Astrocyte (in vitro differentiated cells and primary cell): Measurements from ENCODE around the gene NDUFV1.

Experiments
- CTCF ChIP-seq: IDR thresholded peaks from 2 replicates; pipeline ENCODE4 v1.5.1; 2011; ENCODE audit warnings: low read depth, mild to moderate bottlenecking, inconsistent platforms, low read length, moderate library complexity; ENCODE audit not compliant: insufficient read depth
- EZH2 ChIP-seq: IDR thresholded peaks from 2 replicates; pipeline ENCODE4 v1.6.1; 2012; ENCODE audit warnings: mild to moderate bottlenecking, low read length, inconsistent platforms; ENCODE audit not compliant: insufficient read depth

- TF ChIP-seq CTCF (no peak), EZH2 (no peak)
These were observed 22.4 kb upstream of the NDUFV1 start for GRCh38 chr11:67584205-67584880.
